Stimulated activated CD8-positive, alpha-beta memory T cell treated with anti-CD3 and anti-CD28 coated beads, Interleukin-7, amount 100 ng/mL, for 4 hours (primary cell): ENCODE measurements around the gene ZWINT.

Experiments used
- DNase-seq, 2 donors: peaks; one replicate each; pipeline ENCODE4 v3.0.0-alpha.2; 2020; ENCODE audit warnings: low read depth in 2 of 2

ZWINT gene, protein sequence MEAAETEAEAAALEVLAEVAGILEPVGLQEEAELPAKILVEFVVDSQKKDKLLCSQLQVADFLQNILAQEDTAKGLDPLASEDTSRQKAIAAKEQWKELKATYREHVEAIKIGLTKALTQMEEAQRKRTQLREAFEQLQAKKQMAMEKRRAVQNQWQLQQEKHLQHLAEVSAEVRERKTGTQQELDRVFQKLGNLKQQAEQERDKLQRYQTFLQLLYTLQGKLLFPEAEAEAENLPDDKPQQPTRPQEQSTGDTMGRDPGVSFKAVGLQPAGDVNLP

DNA sequence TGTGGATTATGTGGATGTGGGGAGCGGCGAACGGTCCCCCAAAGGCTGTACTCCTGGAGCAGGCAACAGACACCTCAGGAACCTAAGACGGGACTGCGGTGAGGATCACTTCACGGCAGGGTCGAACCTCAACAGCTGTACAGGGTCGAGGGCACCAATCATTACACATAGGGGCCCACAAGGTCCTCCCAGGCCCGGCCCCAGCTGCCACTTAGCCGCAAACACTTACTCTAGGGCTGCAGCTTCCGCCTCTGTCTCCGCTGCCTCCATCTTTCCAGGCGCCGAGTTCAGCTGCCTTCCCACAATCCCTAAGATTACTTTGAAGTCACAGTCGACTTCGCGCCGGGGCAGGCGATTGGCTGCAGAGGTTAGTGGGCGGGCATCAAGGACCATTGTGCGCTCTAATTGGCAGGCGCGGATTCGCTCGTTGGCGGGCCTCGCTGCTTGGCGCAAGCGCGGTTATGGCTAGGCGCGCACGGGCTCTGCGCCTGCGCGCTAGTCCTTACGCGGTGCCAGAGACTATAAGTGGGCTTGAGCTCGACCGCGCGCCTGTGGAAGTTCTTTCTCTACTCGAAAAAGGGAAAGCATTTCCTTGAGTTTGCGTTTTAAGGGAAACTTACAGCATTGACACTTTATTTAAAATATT is at the start of gene ZWINT:
ZWINT (minus strand) TSS at position 293 of the 646 bp plus-strand sequence; CDS start at position 270, 23 bp downstream.
- peak; percentile 85 to 86 for DNase-seq

DNA sequence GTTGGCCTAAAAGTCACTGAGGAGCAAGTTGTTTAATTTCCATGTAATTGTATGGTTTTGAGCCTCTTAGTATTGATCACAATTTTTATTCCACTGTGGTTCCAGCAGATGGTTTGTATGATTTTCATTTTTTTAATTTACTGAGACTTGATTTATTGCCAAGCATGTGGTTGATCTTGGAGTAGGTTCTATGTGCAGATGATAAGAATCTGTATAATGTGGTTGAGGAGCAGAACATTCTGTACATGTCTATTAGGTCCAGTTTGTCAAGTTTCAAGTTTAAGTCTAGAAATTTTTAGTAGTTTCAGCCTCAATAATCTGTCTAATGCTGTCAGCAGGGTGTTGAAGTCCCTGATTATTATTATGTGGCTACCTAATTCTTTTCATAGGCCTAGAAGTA is 22.7 kb upstream of the ZWINT start:
- no peak for DNase-seq

DNA sequence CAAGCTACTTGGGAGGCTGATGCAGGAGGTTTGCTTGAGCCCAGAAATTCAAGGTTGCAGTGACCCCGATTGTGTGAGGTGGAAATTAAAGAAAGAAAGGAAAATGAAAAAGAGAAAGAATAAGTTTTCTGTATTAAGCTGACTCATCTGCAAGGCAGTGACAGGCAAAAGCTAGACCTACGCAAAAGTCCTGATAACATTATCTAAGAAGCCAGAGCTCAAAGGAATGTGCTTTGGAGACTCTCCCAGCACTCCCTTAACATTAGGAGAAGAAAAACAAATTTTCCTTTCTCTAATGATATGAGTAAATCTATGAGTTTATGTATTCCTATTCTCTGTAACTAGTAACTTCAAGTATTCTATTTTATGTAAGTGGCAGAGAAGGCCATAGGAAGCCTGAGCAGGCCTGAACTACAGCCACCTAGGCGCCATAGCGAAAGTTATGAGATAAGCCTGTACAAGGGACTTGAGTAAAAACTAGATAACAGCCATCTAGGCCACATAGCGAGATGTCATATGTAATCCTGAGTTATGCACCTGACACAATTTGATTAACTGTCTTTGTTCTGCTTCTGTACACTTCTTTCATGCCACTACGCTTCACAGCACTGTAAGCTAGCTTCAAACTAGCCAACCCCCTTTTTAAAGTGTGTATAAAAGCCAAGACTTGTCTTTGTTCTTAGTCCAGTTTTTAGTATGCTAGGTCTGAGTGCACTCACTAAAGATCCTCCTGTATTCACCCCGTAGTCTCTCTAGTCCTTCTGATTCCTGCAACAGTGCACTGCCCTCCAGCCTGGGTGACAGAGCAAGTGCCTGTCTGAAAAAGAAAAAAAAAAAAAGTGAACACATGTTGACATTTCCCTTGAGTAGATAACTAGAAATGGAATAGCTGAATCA is 9.4 kb upstream of the ZWINT start:
- no peak for DNase-seq

GRCh38 chr10:56360583-56360966 is 484 bp downstream of the ZWINT start:
- DNase-seq = no peak

GRCh38 chr10:56359837-56360236 is 1.2 kb downstream of the ZWINT start:
- no peak for DNase-seq

DNA sequence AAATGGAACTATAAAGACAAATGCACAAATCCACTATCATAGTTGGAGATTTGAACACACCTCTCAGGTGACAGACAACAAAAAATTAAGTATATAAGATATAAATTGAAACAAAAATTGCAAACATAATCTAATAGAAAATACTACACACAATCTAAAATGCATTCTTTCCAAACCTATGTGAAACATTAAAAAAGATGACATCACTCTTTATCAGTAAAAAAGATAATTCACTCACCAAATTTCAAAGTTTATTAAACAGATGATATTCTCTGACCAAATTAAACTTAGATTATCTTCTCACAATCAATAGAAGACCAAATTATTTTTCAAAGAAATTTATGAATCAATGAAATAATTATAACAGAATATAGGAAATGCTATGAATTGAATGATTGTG is 4.0 kb downstream of the ZWINT start:
- no peak for DNase-seq

- DNase-seq = no peak
These were observed 9.0 kb downstream of the ZWINT start for GRCh38 chr10:56351909-56352630.

DNA sequence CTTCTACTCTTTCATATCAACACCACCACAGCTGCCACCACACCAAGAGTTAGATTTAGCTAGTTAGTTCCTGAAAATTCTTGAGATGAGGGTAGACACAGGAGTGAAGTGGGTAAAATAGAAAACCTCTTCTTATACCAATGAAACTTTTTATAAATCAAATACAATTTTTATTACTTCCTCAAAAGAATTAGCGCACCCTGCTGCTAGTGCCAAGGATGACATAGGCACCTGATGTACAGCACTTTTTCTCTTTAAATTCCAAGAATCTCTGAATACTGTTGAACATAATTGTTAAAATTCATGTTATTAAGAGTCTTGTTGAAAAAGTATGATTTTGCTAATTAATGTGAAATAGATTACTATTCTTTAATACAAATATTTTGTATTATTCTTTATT is 11.4 kb downstream of the ZWINT start:
- no peak for DNase-seq

DNA sequence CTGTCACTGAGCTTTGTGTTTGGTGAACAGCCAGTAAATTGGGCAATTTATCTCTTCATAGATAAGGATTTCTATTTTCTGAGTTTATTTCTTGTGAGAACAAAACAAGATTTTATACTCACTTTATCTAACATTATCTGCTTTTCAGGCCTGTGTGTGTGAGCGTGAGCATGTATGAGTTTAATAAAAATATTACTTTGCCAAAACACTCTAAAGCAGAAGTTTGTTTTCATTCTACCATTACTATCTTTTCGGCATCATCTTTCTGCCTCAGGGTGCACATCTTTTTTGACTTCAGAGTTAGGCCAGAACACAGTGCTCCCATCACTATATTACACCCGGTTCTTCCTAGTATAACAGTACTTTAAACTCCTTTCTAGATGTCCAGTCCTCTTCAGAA is 13.0 kb downstream of the ZWINT start:
- DNase-seq = no peak

- no peak for DNase-seq
These were observed 14.1 kb downstream of the ZWINT start for GRCh38 chr10:56346845-56347415.

- no peak for DNase-seq
These were observed 19.4 kb downstream of the ZWINT start for GRCh38 chr10:56341612-56342011.

- no peak for DNase-seq
These were observed 31.1 kb downstream of the ZWINT start for GRCh38 chr10:56329961-56330360.

DNA sequence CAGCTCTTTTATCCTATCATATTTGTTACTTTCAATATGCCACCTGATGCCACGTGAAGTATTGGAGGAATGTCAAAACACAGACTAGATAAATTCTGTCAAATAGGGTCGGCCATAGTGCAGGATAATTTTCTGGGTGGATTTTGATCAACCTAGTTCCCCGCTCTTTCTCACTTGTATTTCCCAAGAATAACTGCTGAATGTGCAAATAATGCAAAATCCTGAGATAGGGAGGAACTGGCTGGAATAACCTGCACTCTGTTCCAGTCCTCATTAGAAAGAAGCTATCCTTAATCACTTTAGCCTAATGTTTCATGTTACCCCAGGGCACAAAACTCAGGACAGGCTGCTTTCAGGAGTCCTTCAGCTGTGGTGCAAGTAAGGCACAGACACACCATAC is 33.9 kb downstream of the ZWINT start:
- DNase-seq = no peak

GRCh38 chr10:56319386-56319785 is 41.7 kb downstream of the ZWINT start:
- DNase-seq = no peak

GRCh38 chr10:56318816-56319215 is 42.2 kb downstream of the ZWINT start:
- no peak for DNase-seq

GRCh38 chr10:56317603-56318002 is 43.5 kb downstream of the ZWINT start:
- no peak for DNase-seq

DNA sequence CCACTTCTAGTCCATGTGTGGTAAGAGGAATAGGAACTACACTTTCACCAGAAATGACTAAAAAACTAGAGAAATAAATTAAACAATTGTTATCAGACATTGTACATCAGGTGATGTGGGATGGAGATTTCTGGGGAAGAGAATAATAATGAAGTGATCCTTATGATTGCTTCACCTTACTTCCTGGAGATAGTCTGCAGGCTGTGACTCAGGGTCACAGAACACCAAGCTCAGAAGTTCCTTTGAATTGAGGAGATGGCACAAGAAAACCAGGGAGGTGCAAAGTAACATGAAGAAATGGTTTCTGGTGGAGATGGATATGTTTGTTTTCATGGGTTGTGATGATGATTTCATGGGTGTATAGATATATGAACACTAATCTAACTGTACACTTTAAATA is 44.5 kb downstream of the ZWINT start:
- DNase-seq = no peak
